GM10266 (cell line): ENCODE data around the gene NKAIN1.

Source experiments
- DNase-seq: peaks from one replicate; pipeline ENCODE4 v3.0.0; 2012; ENCODE audit errors: extremely low spot score
- CTCF ChIP-seq: IDR thresholded peaks from 2 replicates; pipeline ENCODE4 v1.5.1; 2012; ENCODE audit warnings: mild to moderate bottlenecking, low read depth; ENCODE audit not compliant: control insufficient read depth, insufficient read depth; ENCODE audit errors: missing control alignments

Gene NKAIN1

GRCh38 chr1:31221072-31221471, 18.6 kb downstream of the NKAIN1 start:
- DNase-seq, result no peak
- TF ChIP-seq CTCF, result no peak

GRCh38 chr1:31219489-31219888, 20.2 kb downstream of the NKAIN1 start:
- no peak for DNase-seq
- no peak for TF ChIP-seq CTCF

- DNase-seq, result no peak
- no peak for TF ChIP-seq CTCF
Measured at GRCh38 chr1:31218705-31219104, 21.0 kb downstream of the NKAIN1 start.

- no peak for DNase-seq
- no peak for TF ChIP-seq CTCF
Measured at GRCh38 chr1:31216016-31216415, 23.7 kb downstream of the NKAIN1 start.

GRCh38 chr1:31215065-31215570, 24.6 kb downstream of the NKAIN1 start:
- TF ChIP-seq CTCF, result no peak
- DNase-seq, result no peak

- TF ChIP-seq CTCF, result no peak
- DNase-seq, result no peak
Measured at GRCh38 chr1:31214316-31215064, 25.2 kb downstream of the NKAIN1 start.

GRCh38 chr1:31208361-31208945, 31.2 kb downstream of the NKAIN1 start:
- no peak for DNase-seq
- TF ChIP-seq CTCF, result no peak
